K562 (cell line): Measurements from ENCODE around the gene ZNF865. TPM values are rescaled to one million over a fixed set of nuclear protein-coding genes. Genes with fewer than 3 reads are reported as not detected.

Source experiments
- AFF4 ChIP-seq: sonication (generic); formaldehyde crosslinking; IDR thresholded peaks from 2 replicates; pipeline ENCODE4 v1.8.0; 2023; ENCODE audit warnings: mild to moderate bottlenecking, missing genetic modification reagents
- CLOCK ChIP-seq: fragments of 250-450 bp; sonication (Bioruptor Pico); IDR thresholded peaks from 2 replicates; pipeline ENCODE4 v1.4.0; 2020; ENCODE audit warnings: mild to moderate bottlenecking, moderate library complexity, borderline replicate concordance
- KAT8 ChIP-seq: fragments of 450-650 bp; IDR thresholded peaks from 2 replicates; pipeline ENCODE4 v1.6.1; 2016; ENCODE audit warnings: low read depth, mild to moderate bottlenecking
- PHTF2 ChIP-seq: fragments of 250-450 bp; sonication (Bioruptor Pico); IDR thresholded peaks from 2 replicates; pipeline ENCODE4 v1.5.0; 2021; ENCODE audit warnings: mild to moderate bottlenecking
- POLR2A ChIP-seq: fragments of 450-650 bp; conservative IDR thresholded peaks from 2 replicates; pipeline ENCODE4 v1.6.1; 2016
- polyA plus RNA-seq, 8 experiments: library from polyadenylated mRNA; depleted of rRNA in 4 of 8; stranded (reverse) in 5 of 8; unstranded in 3 of 8; fragments of >200 nt; fragmentation: Nextera tagmentation in 2 of 8; fragmentation: Illumina TruSeq in 1 of 8; extraction: Ambion mirVana in 2 of 8; extraction: Trizol in 1 of 8; gene quantifications; 2 replicates each; pipeline versions ENCODE4 v1.2.1 to v1.2.3, GENCODE V29; 2011 to 2014; ENCODE audit warnings: inconsistent platforms in 1 of 8, missing spikeins in 1 of 8
- total RNA-seq, 7 experiments: library from RNA; depleted of rRNA in 6 of 7; stranded (reverse); fragments of >200 nt in 6 of 7; fragmentation: Illumina TruSeq in 2 of 7; extraction: Trizol in 2 of 7; gene quantifications; 2 replicates each; pipeline versions ENCODE4 v1.2.1 to v1.2.3, GENCODE V29; 2011 to 2021; ENCODE audit warnings: low replicate concordance in 1 of 7
- TF ChIP-seq, protein P1 (sequence below), 2 experiments: fragments of 450-650 bp; formaldehyde crosslinking in 1 of 2; IDR thresholded peaks; 2 replicates each; pipeline versions ENCODE4 v1.4.0 to v1.6.1; 2014 to 2020; ENCODE audit warnings: mild to moderate bottlenecking in 2 of 2, borderline replicate concordance in 1 of 2, low read depth in 1 of 2
- TF ChIP-seq, protein P2 (sequence below): IDR thresholded peaks from 2 replicates; pipeline ENCODE4 v1.6.1; 2014; ENCODE audit warnings: antibody characterized with exemption

ZNF865 gene
- total and polyA plus RNA-seq, 9 of the 15 experiments (the other 6 are each of a cell fraction or from before 2014, with no cell fraction given): 0.40 to 18.8 (median 1.6) TPM; not detected in 2

DNA sequence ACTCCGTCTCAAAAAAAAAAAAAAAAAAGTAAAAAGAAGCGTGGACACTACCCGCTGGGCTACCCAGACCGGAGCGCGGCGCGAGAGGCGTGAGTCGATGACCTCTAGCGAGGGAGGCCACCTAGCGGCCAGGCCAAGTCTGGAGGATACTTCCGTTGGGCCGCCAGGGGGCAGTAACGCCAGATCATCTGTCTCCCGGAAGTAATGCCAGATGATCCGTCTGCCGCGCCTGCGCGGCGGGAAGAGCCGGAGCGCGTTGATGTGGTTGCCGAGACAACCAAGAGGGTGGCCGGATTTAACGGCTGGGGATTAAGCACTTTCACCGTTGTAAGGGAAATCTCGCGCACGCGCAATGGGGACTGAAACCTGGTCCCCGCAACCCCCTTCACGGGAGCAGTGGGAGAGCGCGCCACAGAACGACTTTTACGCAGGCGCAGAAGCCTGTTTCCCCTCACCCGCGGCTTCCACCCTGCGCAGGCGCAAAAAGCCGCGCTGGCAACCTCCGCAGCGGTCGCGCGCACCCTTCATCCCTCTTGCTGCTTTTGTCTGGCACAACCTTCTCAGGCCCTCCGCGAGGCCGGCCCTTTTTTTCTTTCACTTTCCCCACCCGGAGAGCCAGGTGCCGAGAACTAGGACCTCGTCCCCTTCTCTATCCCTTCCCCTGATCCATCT, 48.3 kb downstream of the ZNF865 start (continued):
- TF ChIP-seq, protein P1, sequence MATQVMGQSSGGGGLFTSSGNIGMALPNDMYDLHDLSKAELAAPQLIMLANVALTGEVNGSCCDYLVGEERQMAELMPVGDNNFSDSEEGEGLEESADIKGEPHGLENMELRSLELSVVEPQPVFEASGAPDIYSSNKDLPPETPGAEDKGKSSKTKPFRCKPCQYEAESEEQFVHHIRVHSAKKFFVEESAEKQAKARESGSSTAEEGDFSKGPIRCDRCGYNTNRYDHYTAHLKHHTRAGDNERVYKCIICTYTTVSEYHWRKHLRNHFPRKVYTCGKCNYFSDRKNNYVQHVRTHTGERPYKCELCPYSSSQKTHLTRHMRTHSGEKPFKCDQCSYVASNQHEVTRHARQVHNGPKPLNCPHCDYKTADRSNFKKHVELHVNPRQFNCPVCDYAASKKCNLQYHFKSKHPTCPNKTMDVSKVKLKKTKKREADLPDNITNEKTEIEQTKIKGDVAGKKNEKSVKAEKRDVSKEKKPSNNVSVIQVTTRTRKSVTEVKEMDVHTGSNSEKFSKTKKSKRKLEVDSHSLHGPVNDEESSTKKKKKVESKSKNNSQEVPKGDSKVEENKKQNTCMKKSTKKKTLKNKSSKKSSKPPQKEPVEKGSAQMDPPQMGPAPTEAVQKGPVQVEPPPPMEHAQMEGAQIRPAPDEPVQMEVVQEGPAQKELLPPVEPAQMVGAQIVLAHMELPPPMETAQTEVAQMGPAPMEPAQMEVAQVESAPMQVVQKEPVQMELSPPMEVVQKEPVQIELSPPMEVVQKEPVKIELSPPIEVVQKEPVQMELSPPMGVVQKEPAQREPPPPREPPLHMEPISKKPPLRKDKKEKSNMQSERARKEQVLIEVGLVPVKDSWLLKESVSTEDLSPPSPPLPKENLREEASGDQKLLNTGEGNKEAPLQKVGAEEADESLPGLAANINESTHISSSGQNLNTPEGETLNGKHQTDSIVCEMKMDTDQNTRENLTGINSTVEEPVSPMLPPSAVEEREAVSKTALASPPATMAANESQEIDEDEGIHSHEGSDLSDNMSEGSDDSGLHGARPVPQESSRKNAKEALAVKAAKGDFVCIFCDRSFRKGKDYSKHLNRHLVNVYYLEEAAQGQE (IDR thresholded peaks at IDR 0.05; ENCODE audit: borderline replicate concordance): peak; percentile 69; the same call in 1 of the 2 replicates
- TF ChIP-seq, protein P1 (CRISPR knock-in tag; IDR thresholded peaks at IDR 0.05; ENCODE audit: low read depth): 0 out of 2 replicates have a peak, but pooled peaks have one; percentile 65
- TF ChIP-seq POLR2A (peak; percentile 94), PHTF2 (CRISPR knock-in tag) (no peak), KAT8 (no peak), CLOCK (CRISPR knock-in tag) (no peak), AFF4 (CRISPR knock-in tag) (peak; percentile 92; the same call in 1 of the 2 replicates)
- TF ChIP-seq, protein P2, sequence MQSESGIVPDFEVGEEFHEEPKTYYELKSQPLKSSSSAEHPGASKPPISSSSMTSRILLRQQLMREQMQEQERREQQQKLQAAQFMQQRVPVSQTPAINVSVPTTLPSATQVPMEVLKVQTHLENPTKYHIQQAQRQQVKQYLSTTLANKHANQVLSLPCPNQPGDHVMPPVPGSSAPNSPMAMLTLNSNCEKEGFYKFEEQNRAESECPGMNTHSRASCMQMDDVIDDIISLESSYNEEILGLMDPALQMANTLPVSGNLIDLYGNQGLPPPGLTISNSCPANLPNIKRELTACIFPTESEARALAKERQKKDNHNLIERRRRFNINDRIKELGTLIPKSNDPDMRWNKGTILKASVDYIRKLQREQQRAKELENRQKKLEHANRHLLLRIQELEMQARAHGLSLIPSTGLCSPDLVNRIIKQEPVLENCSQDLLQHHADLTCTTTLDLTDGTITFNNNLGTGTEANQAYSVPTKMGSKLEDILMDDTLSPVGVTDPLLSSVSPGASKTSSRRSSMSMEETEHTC: no peak
